HG03159 (cell line): ENCODE measurements around the gene THRAP3.
A peak's percentile ranks its signal among the peaks of the same experiment; 100 is the strongest.
"Not testable (repeated sequence)": the region's sequence is repeated elsewhere in the genome, so short reads cannot be mapped to it uniquely, and the experiment has no call there.

Source experiments
- ATAC-seq: cut with Tn5 transposase; IDR thresholded peaks from one replicate; pipeline ENCODE4 v1.9.1; 2021; ENCODE audit warnings: mild to moderate bottlenecking, moderate library complexity; ENCODE audit not compliant: unreplicated experiment

Gene THRAP3

GRCh38 chr1:36206323-36206858 is 17.9 kb upstream of the THRAP3 start:
- no peak for ATAC-seq

GRCh38 chr1:36207339-36207738 is 16.9 kb upstream of the THRAP3 start:
- ATAC-seq: no peak

GRCh38 chr1:36208978-36209703 is 15.1 kb upstream of the THRAP3 start:
- ATAC-seq: no peak

GRCh38 chr1:36211307-36211706 is 12.9 kb upstream of the THRAP3 start:
- ATAC-seq: no peak

GRCh38 chr1:36211841-36212240 is 12.4 kb upstream of the THRAP3 start:
- no peak for ATAC-seq

- ATAC-seq: no peak
Measured at GRCh38 chr1:36212782-36213181, 11.5 kb upstream of the THRAP3 start.

- ATAC-seq: no peak
Measured at GRCh38 chr1:36217670-36218069, 6.6 kb upstream of the THRAP3 start.

- ATAC-seq: not testable (repeated sequence)
Measured at GRCh38 chr1:36221901-36222300, 2.3 kb upstream of the THRAP3 start.

- ATAC-seq: no peak
Measured at GRCh38 chr1:36222481-36223380, 1.5 kb upstream of the THRAP3 start.

GRCh38 chr1:36223381-36223995 is 755 bp upstream of the THRAP3 start:
- peak; percentile 17 for ATAC-seq

GRCh38 chr1:36224537-36225282 is 467 bp downstream of the THRAP3 start:
- ATAC-seq: peak; percentile 54

GRCh38 chr1:36225283-36225899 is 1.1 kb downstream of the THRAP3 start:
- no peak for ATAC-seq

GRCh38 chr1:36230279-36230678 is 6.0 kb downstream of the THRAP3 start:
- not testable (repeated sequence) for ATAC-seq

GRCh38 chr1:36231191-36231590 is 6.9 kb downstream of the THRAP3 start:
- no peak for ATAC-seq

GRCh38 chr1:36232212-36233095 is 8.2 kb downstream of the THRAP3 start:
- ATAC-seq: no peak

GRCh38 chr1:36236302-36236701 is 12.1 kb downstream of the THRAP3 start:
- ATAC-seq: no peak

- no peak for ATAC-seq
Measured at GRCh38 chr1:36238433-36238832, 14.2 kb downstream of the THRAP3 start.

- no peak for ATAC-seq
Measured at GRCh38 chr1:36239941-36240637, 15.8 kb downstream of the THRAP3 start.

GRCh38 chr1:36247538-36247937 is 23.3 kb downstream of the THRAP3 start:
- ATAC-seq: no peak
